A673 (cell line): Measurements from ENCODE around the gene KRT81.

Experiments used
- EZH2 ChIP-seq: fragments of 200-600 bp; sonication (generic); IDR thresholded peaks from 2 replicates; pipeline ENCODE4 v1.6.1; 2017; ENCODE audit warnings: borderline replicate concordance, low read depth, mild to moderate bottlenecking, mixed read lengths, antibody characterized with exemption, low read length; ENCODE audit not compliant: poor library complexity, severe bottlenecking
- TF ChIP-seq, protein P1 (sequence below): fragments of 300-800, 200-600 bp; sonication (generic); conservative IDR thresholded peaks from 2 replicates; pipeline ENCODE4 v1.5.1; 2017; ENCODE audit warnings: low read depth, mild to moderate bottlenecking, antibody characterized with exemption, low read length, moderate library complexity, mixed read lengths

- TF ChIP-seq, protein P1, sequence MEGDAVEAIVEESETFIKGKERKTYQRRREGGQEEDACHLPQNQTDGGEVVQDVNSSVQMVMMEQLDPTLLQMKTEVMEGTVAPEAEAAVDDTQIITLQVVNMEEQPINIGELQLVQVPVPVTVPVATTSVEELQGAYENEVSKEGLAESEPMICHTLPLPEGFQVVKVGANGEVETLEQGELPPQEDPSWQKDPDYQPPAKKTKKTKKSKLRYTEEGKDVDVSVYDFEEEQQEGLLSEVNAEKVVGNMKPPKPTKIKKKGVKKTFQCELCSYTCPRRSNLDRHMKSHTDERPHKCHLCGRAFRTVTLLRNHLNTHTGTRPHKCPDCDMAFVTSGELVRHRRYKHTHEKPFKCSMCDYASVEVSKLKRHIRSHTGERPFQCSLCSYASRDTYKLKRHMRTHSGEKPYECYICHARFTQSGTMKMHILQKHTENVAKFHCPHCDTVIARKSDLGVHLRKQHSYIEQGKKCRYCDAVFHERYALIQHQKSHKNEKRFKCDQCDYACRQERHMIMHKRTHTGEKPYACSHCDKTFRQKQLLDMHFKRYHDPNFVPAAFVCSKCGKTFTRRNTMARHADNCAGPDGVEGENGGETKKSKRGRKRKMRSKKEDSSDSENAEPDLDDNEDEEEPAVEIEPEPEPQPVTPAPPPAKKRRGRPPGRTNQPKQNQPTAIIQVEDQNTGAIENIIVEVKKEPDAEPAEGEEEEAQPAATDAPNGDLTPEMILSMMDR = no peak
- TF ChIP-seq EZH2 = no peak
These were observed 9.7 kb upstream of the KRT81 start for GRCh38 chr12:52300796-52301691.
